ENCODE measurements around the gene ADNP. TPM values are rescaled to one million over a fixed set of nuclear protein-coding genes. Genes with fewer than 3 reads are reported as not detected.

ADNP gene
- total RNA-seq, 1 donor from 2014 or later = 58.3 TPM

GRCh38 chr20:50865591-50865990 is 65.6 kb downstream of the ADNP start:
- no peak for TF ChIP-seq CTCF (IDR thresholded peaks at IDR 0.05)
- ATAC-seq = peak in 1 of 2 donors; percentile 16
- Histone ChIP-seq H3K36me3 (no peaks in the 10 kb centered on the region), H3K27ac (no peak overlapping the region), H3K4me1 (no peaks in the 10 kb centered on the region), H3K27me3 (ENCODE audit: low read depth) (no peaks in the 10 kb centered on the region), H3K9me3 (no peaks in the 10 kb centered on the region), H3K4me3 (no peak overlapping the region)
- intact Hi-C loops (cut with DNase I) = no loop called here
- DNase-seq = no peak

- intact Hi-C loops (cut with DNase I) = no loop called here
- no peak overlapping the region for H3K27ac ChIP-seq
These were observed 66.1 kb downstream of the ADNP start for GRCh38 chr20:50865114-50865513.

GRCh38 chr20:50862546-50862945 is 68.7 kb downstream of the ADNP start:
- no peaks in the 10 kb centered on the region for H3K36me3 ChIP-seq
- intact Hi-C loops (cut with DNase I) = no loop called here
- H3K27me3 ChIP-seq (ENCODE audit: low read depth) = no peaks in the 10 kb centered on the region
- no peak overlapping the region for H3K27ac ChIP-seq
- TF ChIP-seq CTCF (IDR thresholded peaks at IDR 0.05) = no peak
- H3K9me3 ChIP-seq = no peaks in the 10 kb centered on the region
- no peak for ATAC-seq
- H3K4me3 ChIP-seq = no peak overlapping the region
- H3K4me1 ChIP-seq = no peaks in the 10 kb centered on the region
- DNase-seq = no peak

More at GRCh38 chr20:50865114-50865513, 66.1 kb downstream of the ADNP start:
- Histone ChIP-seq H3K4me3 (no peak overlapping the region), H3K36me3 (no peaks in the 10 kb centered on the region), H3K27me3 (ENCODE audit: low read depth) (no peaks in the 10 kb centered on the region), H3K4me1 (no peaks in the 10 kb centered on the region), H3K9me3 (no peaks in the 10 kb centered on the region)
- DNase-seq = no peak
- TF ChIP-seq CTCF (IDR thresholded peaks at IDR 0.05) = no peak
- ATAC-seq = no peak

- no peaks in the 10 kb centered on the region for H3K27me3 ChIP-seq (ENCODE audit: low read depth)
- ATAC-seq (peak in 1 of 2 donors; percentile 8), DNase-seq (no peak)
- no peak overlapping the region for H3K27ac ChIP-seq
- no peaks in the 10 kb centered on the region for H3K36me3 ChIP-seq
- no peak overlapping the region for H3K4me3 ChIP-seq
- intact Hi-C loops (cut with DNase I) = no loop called here
- TF ChIP-seq CTCF (IDR thresholded peaks at IDR 0.05) = no peak
- no peaks in the 10 kb centered on the region for H3K4me1 ChIP-seq
- H3K9me3 ChIP-seq = no peaks in the 10 kb centered on the region
These were observed 70.2 kb downstream of the ADNP start for GRCh38 chr20:50861012-50861411.

- Histone ChIP-seq H3K4me1 (no peaks in the 10 kb centered on the region), H3K36me3 (no peaks in the 10 kb centered on the region), H3K4me3 (no peak overlapping the region), H3K27ac (no peak overlapping the region), H3K9me3 (no peaks in the 10 kb centered on the region), H3K27me3 (ENCODE audit: low read depth) (no peaks in the 10 kb centered on the region)
- ATAC-seq (no peak), DNase-seq (no peak)
- intact Hi-C loops (cut with DNase I) = no loop called here
- TF ChIP-seq CTCF (IDR thresholded peaks at IDR 0.05) = no peak
These were observed 72.1 kb downstream of the ADNP start for GRCh38 chr20:50859161-50859560.

- ATAC-seq = no peak
- no peak for DNase-seq
- intact Hi-C loops (cut with DNase I) = no loop called here
- H3K27me3 ChIP-seq (ENCODE audit: low read depth) = no peaks in the 10 kb centered on the region
- H3K27ac ChIP-seq = no peak overlapping the region
- no peak overlapping the region for H3K4me3 ChIP-seq
- no peak for TF ChIP-seq CTCF (IDR thresholded peaks at IDR 0.05)
- no peaks in the 10 kb centered on the region for H3K4me1 ChIP-seq
- H3K36me3 ChIP-seq = no peaks in the 10 kb centered on the region
- H3K9me3 ChIP-seq = no peaks in the 10 kb centered on the region
These were observed 72.7 kb downstream of the ADNP start for GRCh38 chr20:50858525-50858924.
